Neutrophil (primary cell): Measurements from ENCODE around the gene KCNJ16.
A peak's percentile ranks its signal among the peaks of the same experiment; 100 is the strongest.

Source experiments
- H3K27ac ChIP-seq: fragments of 200-600 bp; sonication (generic); 2 replicates; pipeline ENCODE4 v1.5.1; 2016; ENCODE audit warnings: mild to moderate bottlenecking, moderate library complexity
- H3K27me3 ChIP-seq: fragments of 200-600 bp; sonication (generic); 2 replicates; pipeline ENCODE4 v1.6.0; 2016; ENCODE audit warnings: mild to moderate bottlenecking
- H3K36me3 ChIP-seq: fragments of 200-600 bp; sonication (generic); 2 replicates; pipeline ENCODE4 v1.5.1; 2017
- H3K4me1 ChIP-seq, 2 experiments: fragments of 200-600 bp in 1 of 2; sonication (generic) in 1 of 2; 1 replicate in 1 of 2; 2 replicates in 1 of 2; pipeline versions ENCODE4 v1.5.1 to v1.6.1; 2013 to 2016; ENCODE audit warnings: low read depth in 1 of 2, low read length in 1 of 2, mild to moderate bottlenecking in 1 of 2, moderate library complexity in 1 of 2; ENCODE audit not compliant: control insufficient read depth in 1 of 2, insufficient read depth in 1 of 2
- H3K4me3 ChIP-seq, 2 experiments: fragments of 200-600 bp in 1 of 2; sonication (generic) in 1 of 2; 1 replicate in 1 of 2; 2 replicates in 1 of 2; pipeline ENCODE4 v1.5.1; 2013 to 2016; ENCODE audit warnings: low read depth in 1 of 2, low read length in 1 of 2, mild to moderate bottlenecking in 1 of 2, moderate library complexity in 1 of 2
- H3K9me3 ChIP-seq: fragments of 200-600 bp; sonication (generic); 2 replicates; pipeline ENCODE4 v1.5.1; 2016
- CTCF ChIP-seq: fragments of 200-600 bp; sonication (generic); IDR thresholded peaks from 2 replicates; pipeline ENCODE4 v1.5.1; 2016; ENCODE audit warnings: antibody characterized with exemption

KCNJ16 gene

GRCh38 chr17:70184207-70184606 lies 109.2 kb downstream of the KCNJ16 start:
- Histone ChIP-seq H3K4me3 (no peak overlapping the region), H3K27ac (peak overlapping the region; percentile 46), H3K36me3 (peaks cover 3% of the 10 kb centered on the region), H3K4me1 (no peaks in the 10 kb centered on the region), H3K27me3 (no peaks in the 10 kb centered on the region), H3K9me3 (no peaks in the 10 kb centered on the region)
- no peak for TF ChIP-seq CTCF

- H3K27me3 ChIP-seq = no peaks in the 10 kb centered on the region
- H3K27ac ChIP-seq = peak overlapping the region; percentile 49
- no peak overlapping the region for H3K4me3 ChIP-seq
- H3K4me1 ChIP-seq = no peaks in the 10 kb centered on the region
- H3K36me3 ChIP-seq = no peaks in the 10 kb centered on the region
- no peak for TF ChIP-seq CTCF
- no peaks in the 10 kb centered on the region for H3K9me3 ChIP-seq
Measured at GRCh38 chr17:70184770-70185169, 109.7 kb downstream of the KCNJ16 start.
